Stimulated activated naive CD8-positive, alpha-beta T cell treated with anti-CD3 and anti-CD28 coated beads, Interleukin-15, amount 100 ng/mL, for 72 hours (primary cell): ENCODE measurements around the gene CDH15.

Experiments
- ATAC-seq: fragments of 150-1000 bp; cut with Tn5 transposase; 2 replicates; pipeline ENCODE4 v1.10.0; 2021; ENCODE audit warnings: mild to moderate bottlenecking, moderate library complexity
- DNase-seq, 2 donors: peaks; one replicate each; pipeline ENCODE4 v3.0.0; 2021 to 2022
- H3K27ac Mint-ChIP-seq, 2 donors: one replicate each; pipeline ENCODE4 v1.8.0; 2022; ENCODE audit warnings: mild to moderate bottlenecking in 2 of 2, mixed read lengths in 2 of 2, moderate library complexity in 2 of 2
- H3K27me3 Mint-ChIP-seq: one replicate; pipeline ENCODE4 v1.8.0; 2022; ENCODE audit warnings: mixed read lengths
- H3K4me1 Mint-ChIP-seq: one replicate; pipeline ENCODE4 v1.8.0; 2022; ENCODE audit warnings: mild to moderate bottlenecking, mixed read lengths
- H3K4me3 Mint-ChIP-seq, 2 donors: one replicate each; pipeline ENCODE4 v1.8.0; 2022; ENCODE audit warnings: mild to moderate bottlenecking in 2 of 2, mixed read lengths in 2 of 2, moderate library complexity in 1 of 2
- H3K9me3 Mint-ChIP-seq, 2 donors: one replicate each; pipeline ENCODE4 v1.8.0; 2022; ENCODE audit warnings: mixed read lengths in 2 of 2

The CDH15 gene

GRCh38 chr16:89172528-89173173 is 1.1 kb downstream of the CDH15 start:
- Mint-ChIP-seq H3K27me3 (peaks cover 25% of the 10 kb centered on the region), H3K27ac (no peak overlapping the region), H3K4me3 (no peak overlapping the region), H3K4me1 (peaks cover 15% of the 10 kb centered on the region), H3K9me3 (no peaks in the 10 kb centered on the region)
- DNase-seq (no peak), ATAC-seq (no peak)

GRCh38 chr16:89173174-89173921 is 1.8 kb downstream of the CDH15 start:
- Mint-ChIP-seq H3K4me1 (peaks cover 15% of the 10 kb centered on the region), H3K4me3 (no peak overlapping the region), H3K9me3 (no peaks in the 10 kb centered on the region), H3K27me3 (peaks cover 21% of the 10 kb centered on the region), H3K27ac (no peak overlapping the region)
- DNase-seq (no peak), ATAC-seq (no peak)

- Mint-ChIP-seq H3K27me3 (peaks cover 12% of the 10 kb centered on the region), H3K4me1 (peaks cover 15% of the 10 kb centered on the region), H3K27ac (peak overlapping the region in 1 of 2 donors; percentile 71), H3K4me3 (no peak overlapping the region), H3K9me3 (no peaks in the 10 kb centered on the region)
- ATAC-seq (no peak), DNase-seq (no peak)
These were observed 2.7 kb downstream of the CDH15 start for GRCh38 chr16:89174055-89174827.

- Mint-ChIP-seq H3K27ac (no peak overlapping the region), H3K27me3 (peaks cover 12% of the 10 kb centered on the region), H3K4me1 (peaks cover 15% of the 10 kb centered on the region), H3K4me3 (no peak overlapping the region), H3K9me3 (no peaks in the 10 kb centered on the region)
- ATAC-seq (no peak), DNase-seq (no peak)
These were observed 3.3 kb downstream of the CDH15 start for GRCh38 chr16:89174877-89175276.

GRCh38 chr16:89175280-89176146 is 4.0 kb downstream of the CDH15 start:
- DNase-seq (no peak), ATAC-seq (no peak)
- no peaks in the 10 kb centered on the region for H3K9me3 Mint-ChIP-seq
- H3K27me3 Mint-ChIP-seq: peaks cover 6% of the 10 kb centered on the region
- H3K27ac Mint-ChIP-seq: no peak overlapping the region
- no peak overlapping the region for H3K4me3 Mint-ChIP-seq
- H3K4me1 Mint-ChIP-seq: peaks cover 11% of the 10 kb centered on the region

GRCh38 chr16:89176147-89176690 is 4.7 kb downstream of the CDH15 start:
- Mint-ChIP-seq H3K9me3 (no peaks in the 10 kb centered on the region), H3K27ac (no peak overlapping the region), H3K4me3 (no peak overlapping the region), H3K4me1 (peaks cover 6% of the 10 kb centered on the region), H3K27me3 (peaks cover 4% of the 10 kb centered on the region)
- ATAC-seq (no peak), DNase-seq (no peak)

GRCh38 chr16:89176717-89177116 is 5.2 kb downstream of the CDH15 start:
- DNase-seq: no peak
- peaks cover 9% of the 10 kb centered on the region for H3K27me3 Mint-ChIP-seq
- H3K27ac Mint-ChIP-seq: no peak overlapping the region
- H3K4me3 Mint-ChIP-seq: no peak overlapping the region
- H3K4me1 Mint-ChIP-seq: peaks cover 11% of the 10 kb centered on the region
- H3K9me3 Mint-ChIP-seq: no peaks in the 10 kb centered on the region
- no peak for ATAC-seq

- ATAC-seq: no peak
- DNase-seq: no peak
- Mint-ChIP-seq H3K27ac (no peak overlapping the region), H3K27me3 (peaks cover 10% of the 10 kb centered on the region), H3K9me3 (no peaks in the 10 kb centered on the region), H3K4me3 (no peak overlapping the region), H3K4me1 (peaks cover 14% of the 10 kb centered on the region)
These were observed 6.0 kb downstream of the CDH15 start for GRCh38 chr16:89177501-89177900.

- no peak for ATAC-seq
- H3K4me3 Mint-ChIP-seq: no peak overlapping the region
These were observed 7.1 kb downstream of the CDH15 start for GRCh38 chr16:89178453-89179147.

GRCh38 chr16:89179148-89179484 is 7.6 kb downstream of the CDH15 start:
- H3K4me3 Mint-ChIP-seq: no peak overlapping the region
- ATAC-seq (no peak), DNase-seq (no peak)

More at GRCh38 chr16:89178453-89179147, 7.1 kb downstream of the CDH15 start:
- no peak overlapping the region for H3K27ac Mint-ChIP-seq
- H3K27me3 Mint-ChIP-seq: peaks cover 10% of the 10 kb centered on the region
- peaks cover 10% of the 10 kb centered on the region for H3K4me1 Mint-ChIP-seq
- DNase-seq: no peak
- no peaks in the 10 kb centered on the region for H3K9me3 Mint-ChIP-seq

GRCh38 chr16:89179656-89180315 is 8.2 kb downstream of the CDH15 start:
- Mint-ChIP-seq H3K27ac (no peak overlapping the region), H3K4me1 (peaks cover 9% of the 10 kb centered on the region), H3K27me3 (peaks cover 18% of the 10 kb centered on the region), H3K9me3 (no peaks in the 10 kb centered on the region), H3K4me3 (no peak overlapping the region)
- ATAC-seq (no peak), DNase-seq (no peak)

More at GRCh38 chr16:89179148-89179484, 7.6 kb downstream of the CDH15 start:
- peaks cover 11% of the 10 kb centered on the region for H3K27me3 Mint-ChIP-seq
- no peaks in the 10 kb centered on the region for H3K9me3 Mint-ChIP-seq
- peak overlapping the region in 1 of 2 donors; percentile 42 for H3K27ac Mint-ChIP-seq
- H3K4me1 Mint-ChIP-seq: peaks cover 9% of the 10 kb centered on the region

GRCh38 chr16:89183463-89183862 is 11.9 kb downstream of the CDH15 start:
- H3K27ac Mint-ChIP-seq: no peak overlapping the region
- H3K9me3 Mint-ChIP-seq: no peaks in the 10 kb centered on the region

GRCh38 chr16:89183975-89184676 is 12.6 kb downstream of the CDH15 start:
- no peaks in the 10 kb centered on the region for H3K9me3 Mint-ChIP-seq
- H3K4me3 Mint-ChIP-seq: no peak overlapping the region
- H3K27ac Mint-ChIP-seq: peak overlapping the region in 1 of 2 donors; percentile 59
- ATAC-seq (no peak), DNase-seq (no peak)
- H3K27me3 Mint-ChIP-seq: peaks cover 19% of the 10 kb centered on the region
- H3K4me1 Mint-ChIP-seq: peaks cover 15% of the 10 kb centered on the region

More at GRCh38 chr16:89183463-89183862, 11.9 kb downstream of the CDH15 start:
- Mint-ChIP-seq H3K27me3 (peaks cover 19% of the 10 kb centered on the region), H3K4me1 (peaks cover 15% of the 10 kb centered on the region), H3K4me3 (no peak overlapping the region)
- ATAC-seq (no peak), DNase-seq (no peak)

- no peak for DNase-seq
- Mint-ChIP-seq H3K9me3 (no peaks in the 10 kb centered on the region), H3K27ac (peak overlapping the region in 1 of 2 donors; percentile 59), H3K4me3 (no peak overlapping the region), H3K4me1 (peaks cover 15% of the 10 kb centered on the region), H3K27me3 (peaks cover 19% of the 10 kb centered on the region)
- ATAC-seq: no peak
These were observed 13.1 kb downstream of the CDH15 start for GRCh38 chr16:89184677-89184932.
